Iris pigment epithelial cell (primary cell): ENCODE results near the gene SEC24D.
A peak's percentile ranks its signal among the peaks of the same experiment; 100 is the strongest.
"Not testable (repeated sequence)": the region's sequence is repeated elsewhere in the genome, so short reads cannot be mapped to it uniquely, and the experiment has no call there.

Experiments
- DNase-seq: peaks from one replicate; pipeline ENCODE4 v3.0.0-alpha.2; 2011; ENCODE audit warnings: low read depth

The SEC24D gene

DNA sequence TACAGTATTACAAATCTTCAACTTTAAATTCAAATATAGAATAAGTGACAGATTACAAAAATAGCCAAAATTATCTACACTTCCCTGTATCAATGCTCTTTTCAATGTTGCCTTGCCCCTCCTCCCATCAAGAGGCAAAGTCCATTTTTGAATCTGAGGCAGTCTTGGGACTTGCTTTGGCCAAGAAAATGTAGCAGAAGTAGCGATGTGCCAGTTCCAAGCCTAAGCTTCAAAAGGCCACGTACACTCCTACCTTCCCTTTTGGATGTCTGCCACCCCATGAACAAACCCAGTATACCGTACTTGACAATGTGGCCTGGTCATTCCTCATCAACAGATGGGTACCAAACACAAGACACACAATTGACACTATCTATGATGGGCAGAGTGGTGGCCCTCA lies 24.1 kb downstream of the SEC24D start:
- DNase-seq, result no peak

DNA sequence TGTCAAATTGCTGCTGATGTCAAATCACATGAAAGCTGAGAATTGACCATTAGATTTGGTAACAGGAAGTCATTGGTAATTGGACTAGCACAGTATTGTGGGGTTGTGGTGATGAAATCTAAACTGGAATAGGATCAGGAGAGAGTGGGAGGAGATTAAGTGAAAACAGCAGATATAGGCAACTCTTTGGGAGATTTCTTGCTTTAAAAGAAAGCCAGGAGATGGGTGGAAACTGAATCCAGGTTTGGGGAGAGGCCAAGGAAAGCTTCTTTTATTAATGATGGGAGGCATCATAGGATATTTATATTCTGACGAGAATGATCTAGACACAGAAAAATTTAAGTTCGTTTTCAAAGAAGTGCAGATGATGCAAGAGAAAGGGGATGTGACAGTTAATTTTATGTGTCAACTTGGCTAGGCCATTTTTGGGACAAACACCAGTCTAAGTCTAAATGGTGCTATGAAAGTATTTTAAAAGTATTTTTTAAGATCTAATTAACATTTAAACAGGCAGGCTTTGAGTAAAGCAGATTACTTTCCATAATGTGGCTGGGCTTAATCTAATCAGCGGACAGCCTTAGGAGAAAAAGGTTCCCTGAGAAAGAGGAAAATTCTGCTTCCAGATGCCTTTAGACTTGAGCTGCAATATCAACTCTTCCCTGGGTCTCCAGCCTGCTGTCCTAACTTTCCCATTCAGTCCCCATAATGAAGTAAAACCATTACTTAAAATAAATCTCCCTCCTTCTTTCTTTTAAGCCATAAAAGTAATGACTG lies 24.7 kb downstream of the SEC24D start:
- DNase-seq, result peak; percentile 92

DNA sequence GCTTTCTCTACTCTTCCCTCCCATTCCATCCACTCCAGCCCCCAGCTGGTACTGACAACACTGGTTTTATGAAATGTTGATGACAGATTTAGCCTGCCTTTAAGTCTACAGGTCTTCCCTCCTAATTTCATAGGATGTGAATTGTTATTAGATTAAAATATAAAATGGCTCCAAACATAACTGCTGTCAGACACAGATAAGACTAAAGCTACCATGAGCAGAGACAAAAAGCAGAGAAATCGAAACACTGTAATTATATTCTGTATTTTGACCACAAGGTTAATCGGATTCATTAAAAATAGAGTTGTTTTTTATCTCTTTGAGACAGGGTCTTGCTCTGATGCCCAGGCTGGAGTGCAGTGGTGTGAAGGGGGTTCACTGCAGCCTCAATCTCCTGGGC lies 28.3 kb downstream of the SEC24D start:
- DNase-seq, result no peak

DNA sequence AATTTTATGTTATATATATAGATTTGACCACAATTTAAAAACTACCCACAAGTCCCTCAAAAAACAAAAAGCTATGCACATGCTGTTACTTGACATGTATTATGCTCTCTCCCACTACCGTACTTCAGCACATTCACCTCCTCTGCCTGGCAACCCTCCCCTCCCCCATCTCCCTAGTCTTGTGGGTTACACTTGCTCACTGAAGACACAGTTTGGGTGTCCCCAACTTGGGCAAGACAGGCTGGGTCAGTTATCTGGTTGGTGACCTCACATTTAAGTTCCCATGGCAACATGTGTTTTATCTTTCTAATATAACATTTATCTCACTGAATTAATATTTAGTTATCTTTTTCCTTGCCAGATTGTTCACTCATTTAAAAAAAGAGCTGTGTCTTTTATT lies 32.7 kb downstream of the SEC24D start:
- DNase-seq, result no peak

DNA sequence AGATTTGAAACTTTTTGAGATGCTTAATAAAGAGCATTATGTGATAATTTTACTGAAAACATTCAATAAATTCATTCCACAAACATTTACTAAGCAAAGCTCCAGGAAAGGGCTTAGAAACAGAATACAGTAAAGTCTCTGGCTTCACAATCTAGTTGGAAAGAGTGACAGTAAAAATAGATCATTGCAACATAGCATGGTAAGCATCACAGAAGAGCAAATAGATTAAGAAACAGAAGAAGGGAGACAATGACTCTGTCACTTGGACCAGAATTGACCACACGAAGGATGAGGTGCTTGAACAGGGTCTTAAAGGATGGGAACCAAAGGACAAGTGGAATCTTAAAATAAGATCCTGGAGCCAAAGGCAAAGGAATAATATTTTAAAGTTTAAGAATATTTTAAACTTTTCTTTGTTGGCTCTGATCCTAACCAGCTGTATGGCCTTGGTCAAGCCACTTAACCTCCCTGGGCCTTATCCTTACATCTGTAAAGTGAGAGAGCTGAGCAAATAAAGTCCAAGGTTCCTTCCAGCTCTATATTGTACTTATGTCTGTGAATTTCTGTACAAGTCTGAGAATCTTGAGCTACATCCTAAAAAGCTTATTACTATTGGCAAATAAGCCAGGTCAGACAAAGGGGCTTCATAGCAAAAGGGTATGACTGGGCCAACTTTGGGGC lies 33.9 kb downstream of the SEC24D start:
- DNase-seq, result peak; percentile 27

DNA sequence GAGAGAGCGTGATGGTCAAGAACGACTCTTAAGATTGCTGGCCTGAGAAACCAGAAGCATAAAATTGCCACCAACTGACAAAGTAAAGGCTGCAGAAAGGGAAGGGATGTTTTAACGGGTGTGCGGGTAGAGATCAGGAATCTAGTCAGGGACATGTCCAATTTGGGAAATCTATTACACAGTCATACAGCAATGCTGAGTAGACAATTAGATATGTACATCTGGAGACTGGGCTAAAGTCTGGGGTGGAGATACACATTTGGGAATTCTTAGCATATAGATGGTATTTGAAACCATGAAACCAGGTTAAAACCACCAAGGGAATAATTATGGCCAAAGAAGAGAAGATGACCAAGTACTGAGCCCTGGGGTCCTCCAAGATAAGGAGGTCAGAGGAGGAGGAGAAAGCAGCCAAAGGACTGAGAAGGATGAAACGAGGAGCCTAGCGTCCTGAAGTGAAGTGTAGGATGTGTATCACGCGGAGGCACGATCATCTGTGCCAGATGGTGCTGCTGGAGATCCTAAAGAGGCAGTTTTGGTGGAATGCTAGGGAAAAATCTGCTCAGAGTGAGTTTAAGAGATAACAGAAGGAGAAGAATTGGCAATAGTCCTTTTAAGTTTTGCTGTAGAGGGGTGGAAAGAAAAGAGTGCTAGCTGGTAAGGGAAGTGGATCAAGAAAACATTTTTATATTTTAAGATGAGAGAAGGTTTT lies 36.5 kb downstream of the SEC24D start:
- DNase-seq, result no peak

DNA sequence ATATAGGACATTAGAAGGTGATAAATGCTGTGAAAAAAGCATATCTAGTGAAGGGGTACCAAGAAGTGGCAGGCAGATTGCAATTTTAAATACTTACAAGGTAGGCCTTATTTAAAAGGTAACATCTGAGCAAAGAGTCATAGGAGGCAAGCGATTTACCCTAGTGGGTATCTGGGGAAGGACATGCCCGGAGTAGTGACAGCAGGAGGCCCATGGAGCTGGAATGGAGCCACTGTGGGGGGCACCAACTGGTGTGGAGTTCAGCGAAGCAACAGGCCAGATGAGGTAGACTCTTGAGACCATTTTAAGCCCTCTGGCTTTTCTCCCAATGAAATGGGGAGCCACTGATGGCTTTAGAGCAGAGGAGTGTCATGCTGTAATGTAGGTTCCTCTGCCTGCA lies 37.3 kb downstream of the SEC24D start:
- DNase-seq, result no peak

DNA sequence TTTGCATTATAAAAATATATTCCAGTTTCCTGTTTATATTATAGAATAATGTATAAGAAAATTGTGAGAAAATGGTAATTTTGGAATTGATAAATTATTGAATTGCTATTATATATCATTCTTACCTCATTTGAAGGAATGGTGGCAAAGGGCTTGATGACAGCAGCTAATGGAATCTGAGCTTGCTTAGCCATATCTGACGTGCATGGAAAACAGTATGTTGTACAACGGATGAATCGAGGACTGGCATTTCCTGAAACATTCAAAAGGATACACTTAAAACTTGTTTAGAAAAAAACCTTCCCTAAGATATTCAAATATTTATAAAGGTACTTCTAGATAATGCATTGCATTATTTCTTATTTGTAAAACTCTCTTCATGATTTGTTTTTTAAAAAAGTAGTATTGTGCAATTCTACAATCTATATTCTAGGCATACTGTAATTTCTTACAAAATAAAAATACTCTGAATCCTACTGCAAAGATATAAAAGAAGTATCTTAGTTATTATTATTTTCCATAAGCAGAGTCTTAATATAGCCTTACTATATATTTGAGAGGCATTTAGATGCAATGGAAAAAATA lies 38.3 kb downstream of the SEC24D start:
- DNase-seq, result peak; percentile 89

DNA sequence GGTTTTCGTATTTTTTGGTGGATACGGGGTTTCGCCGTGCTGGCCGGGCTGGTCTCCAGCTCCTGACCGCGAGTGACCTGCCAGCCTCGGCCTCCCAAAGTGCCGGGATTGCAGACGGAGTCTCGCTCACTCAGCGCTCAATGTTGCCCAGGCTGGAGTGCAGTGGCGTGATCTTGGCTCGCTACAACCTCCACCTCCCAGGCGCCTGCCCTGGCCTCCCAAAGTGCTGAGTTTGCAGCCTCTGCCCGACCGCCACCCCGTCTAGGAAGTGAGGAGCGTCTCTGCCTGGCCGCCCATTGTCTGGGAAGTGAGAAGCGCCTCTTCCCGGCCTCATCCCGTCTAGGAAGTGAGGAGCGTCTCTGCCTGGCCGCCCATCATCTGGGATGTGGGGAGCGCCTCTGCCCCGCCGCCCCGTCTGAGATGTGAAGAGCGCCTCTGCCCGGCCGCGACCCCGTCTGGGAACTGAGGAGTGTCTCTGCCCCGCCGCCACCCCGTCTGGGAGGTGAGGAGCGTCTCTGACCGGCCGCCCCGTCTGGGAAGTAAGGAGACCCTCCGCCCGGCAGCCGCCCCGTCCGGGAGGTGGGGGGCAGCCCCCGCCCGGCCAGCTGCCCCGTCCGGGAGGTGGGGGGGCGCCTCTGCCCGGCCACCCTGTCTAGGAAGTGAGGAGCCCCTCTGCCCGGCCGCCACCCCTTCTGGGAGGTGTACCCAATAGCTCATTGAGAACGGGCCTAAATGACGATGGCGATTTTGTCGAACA lies 44.1 kb downstream of the SEC24D start:
- DNase-seq, result not testable (repeated sequence)

DNA sequence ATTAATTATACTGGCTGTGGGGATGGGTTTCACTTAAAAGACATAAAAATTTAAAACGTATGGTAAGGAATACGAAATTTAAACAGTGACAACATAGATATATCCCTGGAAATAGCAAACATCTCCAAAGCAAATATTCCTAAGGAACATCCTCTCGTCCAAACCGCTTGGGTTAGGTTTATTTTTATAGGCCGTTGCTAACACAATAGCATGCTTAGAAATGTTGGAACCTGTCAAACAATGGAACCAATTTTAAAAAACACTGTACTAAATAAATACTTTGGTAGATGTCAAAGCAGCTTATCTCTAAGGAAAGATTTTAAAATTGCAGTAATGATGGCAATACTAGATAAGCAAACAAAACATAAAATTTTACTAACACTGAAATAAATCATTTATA lies 45.4 kb downstream of the SEC24D start:
- no peak for DNase-seq

DNA sequence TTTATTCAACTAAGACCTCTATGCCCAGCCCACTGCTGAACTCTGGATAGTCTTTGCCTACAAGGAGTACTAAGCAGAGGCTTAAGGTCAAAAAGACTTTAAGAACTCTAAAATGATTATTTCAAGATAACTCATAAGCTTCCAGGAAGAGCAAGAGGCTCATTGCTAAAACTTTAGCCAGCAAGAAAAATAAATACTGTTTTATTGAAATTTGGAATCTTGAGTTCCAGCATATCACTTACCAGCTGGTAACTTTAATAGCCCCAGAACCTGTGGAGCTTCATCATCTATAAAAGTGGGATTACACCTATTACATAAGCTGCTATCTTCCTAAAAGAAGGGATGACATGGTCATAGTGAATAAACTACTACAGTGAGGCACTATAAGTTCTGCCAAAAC lies 47.0 kb downstream of the SEC24D start:
- no peak for DNase-seq

DNA sequence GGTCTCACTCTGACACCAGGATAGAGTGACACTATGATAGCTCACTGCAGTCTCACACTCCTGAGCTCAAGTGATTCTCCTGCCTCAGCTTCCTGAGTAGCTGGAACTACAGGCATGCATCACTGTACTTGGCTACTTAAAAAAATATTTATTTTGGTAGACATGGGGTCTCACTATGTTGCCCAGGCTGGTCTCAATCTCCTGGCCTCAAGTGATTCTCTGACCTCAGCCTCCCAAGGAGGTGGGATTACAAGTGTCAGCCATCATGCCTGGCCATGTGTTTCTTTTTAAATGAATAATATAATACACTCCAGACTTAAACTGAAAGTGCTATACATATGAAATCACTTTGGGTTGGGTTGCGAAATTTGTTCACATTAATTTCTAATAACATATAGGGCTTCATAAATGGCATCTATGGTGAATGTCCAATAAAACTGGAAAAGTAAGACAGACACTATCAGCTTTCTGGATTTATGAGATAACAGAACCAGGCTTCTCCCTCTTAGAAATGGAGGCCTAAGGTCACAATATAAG lies 48.0 kb downstream of the SEC24D start:
- peak; percentile 38 for DNase-seq

DNA sequence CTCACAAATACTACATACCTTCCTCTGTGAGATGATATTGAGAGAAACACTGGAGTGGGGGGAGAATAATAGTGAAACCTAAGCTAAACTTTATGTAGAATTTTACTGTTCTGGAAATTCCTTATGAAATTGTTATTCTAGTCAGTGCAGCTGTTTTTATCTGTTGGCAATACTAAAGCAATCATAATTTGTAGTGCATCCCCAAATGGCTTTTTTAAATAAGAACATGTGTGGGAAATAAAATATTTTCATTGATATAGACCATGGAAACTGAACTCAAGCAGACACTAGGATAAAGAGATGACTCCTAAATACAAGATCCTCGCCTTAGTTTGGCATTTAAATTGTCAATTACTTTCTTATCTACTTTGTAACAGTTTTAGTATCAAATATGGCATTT lies 51.1 kb downstream of the SEC24D start:
- DNase-seq, result no peak

DNA sequence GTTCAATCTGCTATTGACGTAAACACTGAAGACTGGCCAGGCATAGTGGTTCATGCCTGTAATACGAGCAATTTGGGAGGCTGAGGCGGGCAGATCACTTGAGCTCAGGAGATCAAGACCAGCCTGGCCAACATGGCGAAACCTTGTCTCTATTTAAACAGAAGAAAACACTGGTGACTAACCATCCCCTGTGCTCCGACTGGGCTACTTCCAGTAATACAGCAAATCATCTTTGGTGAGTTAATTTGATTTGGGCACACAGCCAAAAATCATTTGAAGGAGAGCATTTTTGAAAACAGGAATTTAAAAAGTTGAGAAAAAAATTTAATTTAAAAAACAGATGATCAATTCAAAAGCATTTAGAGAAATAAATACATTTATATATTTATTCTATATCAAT lies 52.0 kb downstream of the SEC24D start:
- peak; percentile 86 for DNase-seq

DNA sequence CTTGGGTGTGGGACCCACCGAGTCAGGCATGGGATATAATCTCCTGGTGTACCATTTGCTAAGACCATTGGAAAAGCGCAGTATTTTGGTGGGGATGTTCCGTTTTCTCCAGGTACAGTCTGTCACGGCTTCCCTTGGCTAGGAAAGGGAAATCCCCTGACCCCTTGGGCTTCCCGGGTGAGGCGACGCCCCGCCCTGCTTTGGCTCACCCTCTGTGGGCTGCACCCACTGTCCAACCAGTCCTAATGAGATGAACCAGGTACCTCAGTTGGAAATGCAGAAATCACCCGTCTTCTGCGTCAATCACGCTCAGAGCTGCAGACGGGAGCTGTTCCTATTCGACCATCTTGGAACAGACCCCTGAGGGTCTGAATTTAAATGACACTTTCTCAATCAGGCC lies 53.0 kb downstream of the SEC24D start:
- not testable (repeated sequence) for DNase-seq

DNA sequence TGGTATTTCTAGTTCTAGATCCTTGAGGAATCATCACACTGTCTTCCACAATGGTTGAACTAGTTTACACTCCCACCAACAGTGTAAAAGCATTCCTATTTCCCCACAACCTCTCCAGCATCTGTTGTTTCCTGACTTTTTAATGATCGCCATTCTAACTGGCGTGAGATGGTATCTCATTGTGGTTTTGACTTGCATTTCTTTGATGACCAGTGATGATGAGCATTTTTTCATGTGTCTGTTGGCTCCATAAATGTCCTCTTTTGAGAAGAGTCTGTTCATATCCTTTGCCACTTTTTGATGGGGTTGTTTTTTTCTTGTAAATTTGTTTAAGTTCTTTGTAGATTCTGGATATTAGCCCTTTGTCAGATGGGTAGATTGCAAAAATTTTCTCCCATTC lies 58.3 kb downstream of the SEC24D start:
- not testable (repeated sequence) for DNase-seq

DNA sequence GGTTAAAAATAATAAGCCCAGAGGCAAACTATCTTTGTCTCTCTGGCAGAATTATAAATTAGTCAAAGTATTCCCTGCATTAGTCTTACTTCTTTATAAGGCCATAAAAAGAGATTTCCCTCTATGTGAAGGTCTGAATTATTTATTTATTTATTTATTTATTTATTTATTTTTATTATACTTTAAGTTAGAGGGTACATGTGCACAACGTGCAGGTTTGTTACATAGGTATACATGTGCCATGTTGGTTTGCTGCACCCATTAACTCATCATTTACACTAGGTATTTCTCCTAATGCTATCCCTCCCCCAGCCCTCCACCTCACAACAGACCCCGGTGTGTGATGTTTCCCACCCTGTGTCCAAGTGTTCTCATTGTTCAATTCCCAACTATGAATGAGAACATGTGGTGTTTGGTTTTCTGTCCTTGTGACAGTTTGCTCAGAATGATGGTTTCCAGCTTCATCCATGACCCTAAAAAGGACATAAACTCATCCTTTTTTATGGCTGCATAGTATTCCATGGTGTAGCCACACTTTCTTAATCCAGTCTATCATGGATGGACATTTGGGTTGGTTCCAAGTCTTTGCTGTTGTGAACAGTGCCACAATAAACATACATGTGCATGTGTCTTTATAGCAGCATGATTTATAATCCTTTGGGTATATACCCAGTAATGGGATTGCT lies 58.8 kb downstream of the SEC24D start:
- DNase-seq, result not testable (repeated sequence)

DNA sequence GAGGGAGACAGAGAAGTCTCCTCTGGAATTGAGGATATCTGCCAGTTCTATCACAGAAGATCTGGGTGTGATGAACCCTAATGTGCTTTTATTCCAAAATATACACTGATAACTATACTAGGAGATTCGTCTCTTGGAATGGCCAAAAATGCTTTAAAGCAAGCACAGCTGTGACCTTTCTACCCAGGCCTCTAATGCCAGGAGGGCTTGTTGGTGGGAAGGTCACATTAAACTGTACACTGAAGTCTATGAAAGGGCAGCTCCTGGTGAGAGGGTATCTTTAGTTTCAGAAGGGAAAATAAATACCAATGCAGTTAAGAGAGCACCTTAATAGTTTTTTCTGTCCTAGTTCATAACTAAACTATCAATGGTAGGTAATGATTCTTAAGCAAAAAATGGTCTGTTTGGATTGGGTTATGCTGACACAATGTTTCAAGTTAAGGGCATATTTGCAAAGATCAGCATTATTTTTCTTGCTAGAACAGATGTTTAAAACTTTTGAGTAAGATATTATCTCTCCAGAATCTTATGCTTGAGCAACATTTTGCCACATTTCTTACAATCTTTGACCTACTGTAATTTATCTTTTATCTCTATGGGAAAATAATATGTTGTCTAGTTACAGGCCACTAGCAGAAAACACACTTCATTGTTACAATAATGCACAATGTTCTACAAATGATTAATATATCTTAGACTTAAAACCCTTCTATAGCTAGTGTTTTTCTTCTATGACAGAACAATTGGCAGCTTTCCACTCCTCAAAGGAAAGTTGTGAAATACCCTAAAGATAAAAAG lies 59.6 kb downstream of the SEC24D start:
- peak; percentile 72 for DNase-seq

DNA sequence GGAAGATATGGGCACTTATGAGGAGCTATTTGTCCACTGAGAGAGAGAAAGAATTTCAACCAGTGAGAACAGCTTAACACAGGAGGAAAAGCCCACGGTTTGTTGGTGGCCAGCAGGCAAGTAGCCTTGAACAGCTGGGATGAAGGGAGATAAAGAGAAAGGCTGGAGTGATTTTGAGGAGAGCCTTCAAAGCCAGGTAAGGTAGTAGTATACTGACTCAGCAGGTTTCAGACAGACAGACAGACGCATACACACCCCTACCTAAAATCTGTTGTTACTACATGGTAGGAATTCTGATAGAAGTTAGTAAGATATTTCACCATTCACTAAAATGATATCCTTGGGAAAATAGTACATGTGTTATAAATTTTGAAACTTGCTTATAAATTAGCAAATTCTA lies 60.5 kb downstream of the SEC24D start:
- DNase-seq, result no peak

DNA sequence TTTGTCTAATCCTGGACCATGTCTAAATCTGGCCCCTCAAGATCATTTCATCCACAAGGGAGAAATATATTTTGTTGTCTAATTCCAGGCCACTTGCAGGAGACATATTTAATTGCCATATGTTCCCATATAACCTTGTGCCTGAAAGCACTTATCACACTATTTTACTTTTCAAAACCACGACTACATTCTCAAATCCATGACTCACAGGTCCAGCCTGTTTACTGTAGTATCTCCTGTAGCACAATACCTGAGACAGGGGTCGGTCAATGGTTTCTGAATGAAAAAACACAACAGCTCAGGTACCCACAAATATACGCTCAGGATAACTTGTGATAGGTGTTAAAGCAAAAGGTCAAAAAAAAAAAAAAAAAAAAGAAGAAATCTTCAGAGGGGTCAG lies 60.9 kb downstream of the SEC24D start:
- peak; percentile 65 for DNase-seq
